HG03571 (cell line): ENCODE results near the gene TMEM17.

ENCODE experiments used
- ATAC-seq: cut with Tn5 transposase; IDR thresholded peaks from one replicate; pipeline ENCODE4 v1.9.1; 2021; ENCODE audit not compliant: unreplicated experiment

The TMEM17 gene

DNA sequence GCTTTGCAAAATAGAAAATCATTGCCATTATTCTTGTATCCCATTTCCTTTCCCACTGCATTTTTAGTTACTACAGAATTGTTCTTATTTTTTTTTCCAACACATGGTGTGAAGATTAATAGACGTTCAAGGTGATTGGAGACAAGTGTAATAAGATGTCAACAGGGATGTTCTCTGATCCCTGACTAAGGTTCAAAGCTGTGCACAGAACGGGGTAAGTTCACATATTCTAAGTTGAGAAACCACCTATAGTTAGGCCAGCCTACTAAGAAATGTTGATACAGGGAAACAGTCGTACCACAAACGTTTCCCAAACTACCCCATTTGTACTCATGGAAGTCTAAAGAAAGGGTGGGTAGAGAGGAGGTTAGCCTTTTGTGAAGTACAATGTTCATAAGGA, 6.4 kb upstream of the TMEM17 start:
- ATAC-seq, result no peak

DNA sequence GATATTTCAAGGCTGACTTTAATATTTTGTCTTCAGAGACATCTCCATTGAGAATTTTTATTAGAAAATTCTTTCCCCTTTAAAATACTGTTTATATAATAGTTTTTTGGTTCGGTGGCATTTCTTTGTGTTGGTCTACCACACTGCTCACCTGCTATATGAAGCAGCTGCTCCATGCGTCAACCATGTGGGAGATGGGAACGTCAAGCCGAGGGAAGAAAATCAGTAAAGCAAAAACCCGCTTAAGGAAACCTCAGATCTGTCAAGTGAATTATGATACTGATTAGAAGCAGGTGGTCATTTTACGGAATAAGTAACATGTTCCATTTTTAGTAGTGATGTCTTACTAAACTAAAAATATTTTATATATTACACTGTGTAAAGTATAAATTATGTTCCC, 5.6 kb upstream of the TMEM17 start:
- ATAC-seq, result no peak

DNA sequence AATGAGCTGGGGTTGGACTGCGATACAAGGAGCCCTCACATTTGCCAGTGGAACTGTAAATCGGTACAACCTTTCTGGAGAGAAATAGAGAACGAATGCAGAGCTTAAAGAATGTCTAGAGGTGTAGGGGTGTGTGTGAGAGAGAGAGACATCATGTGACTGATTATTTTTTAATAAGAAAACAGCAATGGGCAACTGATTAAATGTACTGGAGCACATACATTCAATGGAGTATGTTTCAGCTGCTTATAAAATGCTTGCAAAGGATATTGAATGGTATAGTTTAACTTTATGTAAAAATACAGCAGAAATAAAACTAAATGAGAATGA, 391 bp upstream of the TMEM17 start:
- ATAC-seq, result peak; percentile 21

DNA sequence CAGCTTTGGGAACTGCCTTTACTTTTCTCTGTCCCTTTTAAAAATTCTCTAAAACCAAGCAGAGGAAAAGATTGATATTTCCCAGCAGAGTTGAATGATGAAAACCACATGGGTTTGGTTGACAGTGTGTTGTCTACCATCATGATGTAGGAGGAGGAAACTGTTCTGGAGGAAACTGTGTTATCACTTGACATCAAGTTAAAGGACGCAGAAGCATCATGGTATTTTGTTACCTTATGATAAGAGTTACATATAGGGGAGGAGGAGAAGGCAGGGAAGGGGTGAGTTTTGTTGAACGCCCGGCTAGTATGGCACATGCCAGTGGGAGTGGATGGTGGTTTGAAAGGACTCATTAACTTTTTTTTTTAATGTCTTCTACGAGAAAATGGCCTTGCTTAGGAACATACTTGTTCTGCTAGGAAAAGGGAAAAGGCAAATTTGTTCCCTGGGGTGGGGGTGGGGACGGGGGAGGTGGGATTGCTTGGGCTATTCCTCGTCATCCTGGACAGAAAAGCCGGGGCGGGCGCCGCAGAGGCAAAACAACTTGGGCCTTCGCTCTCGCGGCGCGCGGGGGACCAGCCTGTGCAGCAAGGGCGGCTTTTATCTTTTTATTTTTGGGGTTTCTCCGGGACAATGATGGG, 766 bp downstream of the TMEM17 start:
- no peak for ATAC-seq

DNA sequence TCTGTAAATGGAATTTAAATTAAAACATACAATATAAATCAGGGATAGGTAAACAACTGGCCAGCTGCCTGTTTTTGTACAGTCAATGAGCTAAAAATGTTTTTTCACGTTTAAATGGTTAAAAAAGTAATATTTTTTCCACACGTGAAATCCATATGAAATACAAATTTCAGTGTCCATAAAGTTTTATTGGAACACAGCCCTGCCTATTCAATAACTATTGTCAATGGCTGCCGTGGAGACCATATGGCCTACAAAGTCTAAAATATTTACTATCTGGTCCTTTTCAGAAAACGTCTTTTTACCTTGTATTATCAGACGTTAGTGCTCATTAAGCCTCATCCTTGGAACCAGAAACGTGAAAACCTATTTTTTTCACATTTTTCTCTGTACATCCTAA, 1.3 kb downstream of the TMEM17 start:
- ATAC-seq, result no peak

DNA sequence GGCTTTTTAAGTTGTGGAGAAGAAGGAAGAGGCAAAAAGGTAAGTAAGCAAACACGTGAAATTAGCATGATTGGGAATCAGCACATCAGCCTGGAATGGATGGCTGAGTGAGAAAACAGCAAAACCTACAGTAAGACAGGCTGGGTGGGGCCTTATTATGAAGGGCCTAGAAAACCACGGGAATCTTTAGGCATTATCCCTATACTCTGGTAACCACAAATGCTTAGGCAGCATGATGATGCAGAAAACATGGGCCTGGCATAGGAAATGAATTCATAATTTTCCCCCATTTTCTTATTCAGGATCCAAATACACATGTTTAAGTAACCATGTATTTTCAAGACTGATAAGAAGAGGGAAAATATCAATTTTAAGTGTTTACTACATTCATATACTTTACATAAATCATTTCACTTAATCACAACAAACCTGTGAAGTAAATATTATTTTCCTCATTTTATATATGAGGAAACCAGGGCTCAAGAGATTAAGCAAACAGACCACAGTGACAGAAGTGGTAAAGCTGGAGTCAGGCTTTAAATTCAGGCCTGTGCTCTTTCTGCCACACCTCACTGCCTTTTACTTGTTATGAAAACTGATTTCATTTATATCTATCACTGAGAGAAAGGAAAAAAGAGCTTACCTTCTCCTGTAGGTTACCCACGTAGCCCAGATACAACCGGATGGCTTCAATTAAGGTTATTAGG, 4.0 kb downstream of the TMEM17 start:
- no peak for ATAC-seq

DNA sequence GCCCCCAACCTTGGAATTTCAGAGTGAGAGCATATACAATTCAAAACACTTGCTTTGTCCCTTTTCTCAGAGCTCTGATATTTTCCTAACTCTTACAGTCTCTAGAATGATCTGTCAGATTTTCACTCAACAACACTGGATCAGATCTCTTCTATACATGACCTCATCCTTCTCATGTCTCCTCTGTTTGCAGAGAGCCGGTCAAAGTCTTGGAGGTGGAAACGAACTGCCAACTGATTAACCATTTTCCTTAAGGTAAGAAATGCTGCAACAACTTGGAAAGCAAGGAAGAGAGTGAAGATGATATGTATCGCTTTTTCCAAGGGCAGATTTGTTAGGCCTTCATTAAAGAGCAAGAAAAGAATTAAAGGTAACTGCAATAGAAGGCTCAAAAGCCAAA, 4.9 kb downstream of the TMEM17 start:
- ATAC-seq, result no peak

DNA sequence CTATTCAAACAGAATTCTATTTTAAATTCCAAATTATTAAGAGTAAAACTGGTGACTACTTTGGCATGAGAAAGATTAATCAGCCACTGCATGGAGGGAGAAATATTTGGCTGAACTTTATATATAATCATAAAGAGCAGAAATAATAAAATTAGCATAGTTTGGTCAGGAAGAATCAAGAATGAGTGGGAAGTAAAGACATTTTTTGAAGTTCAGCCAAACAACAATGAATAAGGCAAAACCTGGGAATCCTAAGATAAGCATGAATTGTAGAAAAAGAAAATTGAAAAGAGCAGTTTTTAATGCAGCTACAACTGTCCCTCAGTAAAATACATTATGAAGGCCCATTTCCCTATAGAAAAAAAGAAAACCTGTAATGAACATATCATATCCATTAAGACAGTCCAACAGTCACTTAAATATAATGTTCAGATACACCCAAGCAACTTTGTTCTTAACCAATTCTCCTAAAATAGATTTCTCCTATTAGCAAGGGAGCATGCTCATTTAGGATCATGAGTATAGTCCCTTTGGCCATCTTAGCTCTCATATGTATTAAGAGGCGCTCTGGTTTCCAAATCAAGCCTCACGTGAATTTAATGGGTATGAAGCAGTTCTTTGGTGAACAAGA, 6.5 kb downstream of the TMEM17 start:
- no peak for ATAC-seq

DNA sequence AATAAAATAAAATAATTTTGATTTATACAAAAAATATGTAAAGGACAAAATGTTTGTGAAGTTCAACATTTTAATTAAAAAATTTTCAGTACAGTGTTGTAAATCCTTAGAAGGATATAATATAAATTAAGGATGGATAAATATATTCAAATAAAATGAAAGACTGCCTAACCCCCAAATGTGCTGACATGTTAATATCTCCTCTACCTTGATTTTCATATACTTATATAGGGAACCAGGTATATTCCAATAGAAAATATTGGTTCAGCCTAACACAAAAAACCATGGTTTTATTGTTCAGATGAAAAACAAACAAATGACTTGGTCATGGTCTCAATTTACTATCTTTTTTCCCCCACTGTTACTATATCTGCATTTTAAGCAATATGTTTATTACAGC, 7.3 kb downstream of the TMEM17 start:
- no peak for ATAC-seq

DNA sequence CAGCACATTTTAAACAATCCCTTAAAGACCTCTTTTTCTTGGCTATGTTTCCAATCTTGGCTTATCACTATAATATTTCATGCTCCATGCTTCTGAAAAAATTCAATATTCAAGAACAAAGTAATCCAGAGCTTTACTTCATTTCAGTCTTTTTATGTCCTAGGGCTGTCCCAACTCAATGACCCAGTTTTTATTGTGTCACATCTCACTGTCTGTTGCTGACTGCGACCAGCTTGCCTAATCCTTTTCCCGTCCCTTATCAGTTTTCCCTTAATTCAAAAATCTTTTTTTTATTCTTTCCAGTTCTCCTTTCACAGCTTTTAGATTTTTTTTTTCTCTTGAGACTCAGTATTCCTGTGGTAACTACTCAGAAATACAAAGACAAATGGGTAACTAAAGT, 10.2 kb downstream of the TMEM17 start:
- ATAC-seq, result no peak

DNA sequence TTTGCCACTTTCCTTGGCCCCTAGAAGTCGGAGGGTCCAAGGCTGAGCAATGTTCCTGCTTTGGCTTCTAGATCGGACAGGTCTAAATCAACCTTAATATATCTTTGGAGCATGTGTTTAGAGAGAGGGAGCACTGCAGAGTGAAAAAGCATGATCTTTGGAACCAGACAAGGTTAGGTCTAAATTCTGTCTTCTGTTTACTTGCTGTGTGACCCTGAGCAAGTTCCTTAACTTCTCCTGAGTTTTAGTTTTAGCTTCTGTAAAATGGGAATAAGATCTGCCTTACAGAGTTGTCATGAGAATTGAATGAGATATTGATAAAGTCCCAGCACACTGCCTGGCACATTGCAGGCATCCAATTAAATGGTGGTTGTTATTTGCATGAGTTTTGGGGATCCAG, 13.9 kb downstream of the TMEM17 start:
- no peak for ATAC-seq

DNA sequence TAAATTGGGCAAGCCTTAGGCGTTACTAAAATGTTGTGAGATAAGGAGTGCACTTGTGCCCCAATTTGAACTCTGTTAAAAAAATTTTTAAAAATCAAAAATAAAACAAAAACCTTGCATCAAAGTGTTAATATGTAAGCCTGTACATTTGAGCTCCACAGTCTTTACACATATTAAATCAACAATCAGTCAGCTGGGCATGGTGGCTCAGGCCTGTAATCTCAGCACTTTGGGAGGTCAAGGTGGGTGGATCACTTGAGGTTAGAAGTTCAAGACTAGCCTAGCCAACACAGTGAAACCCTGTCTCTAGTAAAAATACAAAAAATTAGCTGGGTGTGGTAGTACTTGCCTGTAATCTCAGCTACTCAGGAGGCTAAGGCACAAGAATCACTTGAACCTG, 16.3 kb downstream of the TMEM17 start:
- no peak for ATAC-seq

DNA sequence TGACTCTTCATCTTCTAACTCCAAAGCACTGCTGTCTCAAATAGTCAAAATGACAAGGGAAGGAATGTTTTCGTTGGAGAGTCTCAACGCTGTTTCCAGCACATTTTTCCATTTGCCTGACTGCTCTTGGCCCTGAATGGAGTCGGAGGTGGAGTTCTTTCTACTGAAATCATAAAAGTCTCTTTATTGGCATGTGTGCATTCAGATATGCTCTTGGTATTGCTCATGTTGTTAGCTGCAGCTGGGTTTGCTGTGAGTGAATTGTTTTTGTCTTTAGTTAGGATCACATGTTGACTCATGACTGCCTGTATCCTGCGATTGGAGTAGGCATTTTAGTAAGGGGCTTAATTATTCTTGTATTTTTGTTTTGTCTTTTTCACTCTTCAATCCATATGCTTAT, 16.8 kb downstream of the TMEM17 start:
- no peak for ATAC-seq

DNA sequence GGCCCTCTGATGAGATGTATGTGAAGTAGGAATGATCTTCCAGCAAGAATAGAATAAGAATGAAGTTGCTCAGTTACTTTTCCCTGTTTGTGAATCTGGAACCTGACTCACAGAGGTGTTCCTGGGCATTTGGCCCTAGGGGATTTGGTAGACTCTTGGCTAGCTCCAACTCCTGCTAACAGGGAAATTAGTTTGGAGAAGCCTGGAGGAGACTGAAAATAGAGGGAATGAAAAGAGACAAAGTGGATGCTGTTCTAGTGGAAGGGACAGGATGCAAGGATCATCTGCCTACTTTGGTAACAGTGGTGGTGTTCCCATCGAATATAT, 19.6 kb downstream of the TMEM17 start:
- no peak for ATAC-seq

DNA sequence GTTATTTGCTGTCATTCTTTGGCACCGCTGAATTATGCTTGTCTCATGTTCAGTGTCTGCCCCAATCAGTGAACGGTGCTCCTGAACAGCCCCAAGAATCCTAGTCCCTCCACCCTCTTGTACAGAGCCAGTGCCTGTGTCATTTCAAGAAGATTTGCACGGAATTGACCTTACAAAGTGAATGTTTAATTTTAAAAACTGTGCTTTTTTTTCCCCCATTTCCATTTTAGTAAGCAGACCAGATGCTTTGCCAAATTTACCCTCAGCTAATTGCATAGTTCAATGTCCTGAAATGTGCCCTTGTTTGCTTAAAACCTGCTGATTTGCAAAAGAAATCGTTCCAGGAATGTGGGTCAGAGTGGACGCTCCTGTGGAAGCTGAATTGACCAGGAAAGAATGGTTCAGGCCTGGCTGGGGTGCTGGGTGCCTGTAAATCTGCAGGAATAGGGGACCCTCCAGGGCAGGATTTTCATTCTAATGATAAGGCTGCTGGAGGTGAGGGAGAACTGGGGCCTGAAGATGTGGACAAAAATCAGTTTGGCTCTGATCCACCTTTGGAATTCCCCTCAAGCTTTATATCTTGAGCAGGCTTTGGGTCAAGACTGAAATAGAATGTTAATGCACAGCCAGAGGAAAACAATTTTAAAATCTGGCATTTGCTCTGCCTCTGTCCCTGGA, 20.1 kb downstream of the TMEM17 start:
- ATAC-seq, result no peak

DNA sequence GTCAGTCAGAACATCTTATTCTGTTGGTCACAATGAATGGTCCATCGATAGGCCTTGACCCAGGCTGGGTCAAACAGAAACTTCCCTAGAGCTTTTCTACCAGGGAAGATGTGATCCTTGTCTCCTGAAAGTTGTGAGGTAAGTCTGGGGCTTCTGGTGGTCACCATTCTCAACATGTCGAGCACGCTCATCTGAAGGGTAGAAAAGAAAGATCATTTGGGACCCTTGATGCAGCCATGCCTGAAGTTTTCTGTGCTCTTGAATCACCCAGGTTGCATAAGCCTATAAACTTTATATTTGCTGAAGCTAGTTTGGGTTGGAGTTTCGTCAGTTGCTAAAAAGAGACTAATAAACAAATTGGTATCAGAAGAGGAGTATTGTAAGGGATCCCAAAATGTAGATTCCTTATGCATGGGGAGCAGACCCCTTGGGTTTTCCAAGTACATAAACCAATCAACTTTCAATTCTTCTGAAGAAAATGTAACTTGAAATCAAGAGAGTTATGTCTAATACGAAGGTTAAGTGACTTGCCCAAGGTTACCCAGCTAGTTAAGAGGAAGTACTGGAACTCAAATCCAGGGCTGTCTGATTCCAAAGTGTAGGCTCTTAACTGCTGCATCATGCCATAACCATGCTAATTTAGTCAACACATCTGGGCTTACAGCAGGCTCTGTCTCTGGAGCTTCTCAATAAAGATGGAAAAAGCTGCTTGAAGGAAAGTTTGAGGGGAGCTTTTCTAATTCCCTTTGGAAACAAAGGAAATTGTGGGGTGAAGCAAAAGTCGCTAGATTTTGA, 23.2 kb downstream of the TMEM17 start:
- ATAC-seq, result no peak

DNA sequence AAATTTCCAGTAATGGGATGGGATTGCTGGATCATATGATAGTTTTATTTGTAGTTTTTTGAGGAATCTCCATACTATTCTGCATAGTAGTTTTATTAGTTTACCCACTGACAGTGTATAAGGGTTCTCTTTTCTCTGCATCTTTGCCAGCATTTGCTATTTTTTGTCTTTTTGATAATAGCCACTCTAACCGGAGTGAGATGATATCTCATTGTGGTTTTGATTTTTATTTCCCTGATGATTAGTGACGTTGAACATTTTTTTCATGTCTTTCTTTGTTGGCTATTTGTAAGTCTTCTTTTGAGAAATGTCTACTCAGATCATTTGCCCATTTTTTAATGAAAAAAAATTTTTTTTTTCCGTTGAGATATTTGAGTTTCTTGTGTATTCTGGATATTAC, 26.1 kb downstream of the TMEM17 start:
- ATAC-seq, result no peak

DNA sequence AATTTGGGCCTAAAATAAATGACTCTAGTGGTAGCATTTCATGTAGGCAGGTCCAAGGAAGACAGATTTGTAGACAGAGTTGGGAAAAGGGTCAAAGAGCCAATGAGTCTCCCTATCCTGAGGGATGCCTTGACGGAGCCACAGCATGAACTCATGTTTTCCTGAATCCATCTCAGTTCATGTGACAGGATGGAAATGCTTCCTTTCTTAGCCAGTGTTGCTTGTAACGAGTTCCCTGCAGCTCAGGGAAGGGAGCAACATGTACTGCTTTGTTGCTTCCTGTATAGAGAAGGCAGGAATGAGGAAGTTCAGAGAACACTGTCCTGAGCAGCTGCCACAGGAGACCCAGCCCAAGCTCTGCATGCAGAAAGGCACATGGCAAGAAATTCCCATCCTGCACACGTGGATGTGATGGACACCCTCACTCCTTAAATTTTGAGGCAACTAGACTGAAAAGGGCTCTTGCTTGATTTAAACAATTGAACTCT, 27.9 kb downstream of the TMEM17 start:
- no peak for ATAC-seq

DNA sequence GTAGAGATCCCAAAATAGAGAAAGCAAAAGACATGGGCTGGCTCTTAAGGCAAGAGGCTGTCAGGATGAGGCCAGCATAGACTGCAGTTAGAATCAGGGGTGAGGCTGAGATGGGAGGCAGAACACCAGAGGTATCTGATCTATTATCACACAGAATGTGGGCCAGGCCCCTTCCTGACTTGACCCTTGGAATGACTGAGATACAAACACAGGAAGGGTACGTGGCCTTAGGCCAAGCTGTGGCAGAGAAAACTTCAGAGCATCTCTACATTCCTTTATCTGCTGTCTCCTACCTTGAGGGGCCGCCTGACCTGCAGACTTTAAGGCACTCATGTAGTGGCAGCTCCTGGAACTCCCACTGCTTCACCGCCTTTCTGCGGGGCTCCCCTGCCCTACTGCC, 28.4 kb downstream of the TMEM17 start:
- ATAC-seq, result no peak

DNA sequence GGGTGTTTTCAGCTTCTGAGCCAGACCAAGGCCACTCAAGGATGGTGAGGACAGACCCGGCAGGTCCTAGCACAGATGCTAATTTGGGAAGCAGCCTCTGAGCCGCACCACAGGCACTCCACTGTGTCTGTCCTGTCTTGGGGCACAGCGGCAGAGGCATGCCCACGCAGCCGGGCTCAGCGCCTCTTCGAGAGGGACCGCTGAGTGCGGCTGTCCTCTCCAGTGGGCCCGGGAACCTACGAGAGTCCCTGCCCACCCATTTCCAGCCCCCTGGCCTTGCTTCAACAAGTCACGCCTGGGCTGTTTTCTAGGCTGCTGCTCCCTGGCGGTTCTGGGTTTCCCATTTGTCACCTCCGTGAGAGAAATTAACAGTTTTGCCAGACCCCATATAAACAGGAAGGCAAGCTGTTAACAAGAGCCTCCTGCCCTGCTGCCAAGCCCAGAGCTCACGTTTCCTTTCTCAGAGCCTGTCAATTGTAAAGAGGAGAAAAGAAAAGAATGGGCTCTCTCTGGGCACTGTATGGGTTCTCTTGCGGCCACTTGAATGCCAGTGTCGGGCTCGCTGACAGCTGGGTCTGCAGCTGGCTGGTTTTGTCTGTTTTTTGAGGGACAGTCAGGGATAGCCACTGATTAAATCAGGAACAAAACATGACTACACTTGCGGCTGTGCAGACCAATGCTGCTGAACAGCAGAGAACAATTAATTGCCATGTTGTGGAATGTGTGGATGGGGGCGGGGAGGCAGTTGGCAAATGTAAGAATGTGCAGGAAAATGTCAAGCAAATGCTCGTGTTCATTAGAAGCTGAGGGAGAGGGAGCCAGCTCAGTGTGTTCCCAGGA, 30.6 kb downstream of the TMEM17 start:
- no peak for ATAC-seq
